Renal cortical epithelial cell (primary cell): ENCODE data around the gene ARHGDIG. TPM values are rescaled to one million over a fixed set of nuclear protein-coding genes. Genes with fewer than 3 reads are reported as not detected.
A peak's percentile ranks its signal among the peaks of the same experiment; 100 is the strongest.
"Not testable (repeated sequence)": the region's sequence is repeated elsewhere in the genome, so short reads cannot be mapped to it uniquely, and the experiment has no call there.

Experiments
- DNase-seq: peaks from one replicate; pipeline ENCODE4 v3.0.0-alpha.2; 2011; ENCODE audit warnings: low read depth
- total RNA-seq: library from RNA; depleted of rRNA; stranded (reverse); fragments of >200 nt; gene quantifications from 2 replicates; pipeline ENCODE4 v1.2.3, GENCODE V29; 2014

Gene ARHGDIG
- total RNA-seq, result not detected in 2 replicates

DNA sequence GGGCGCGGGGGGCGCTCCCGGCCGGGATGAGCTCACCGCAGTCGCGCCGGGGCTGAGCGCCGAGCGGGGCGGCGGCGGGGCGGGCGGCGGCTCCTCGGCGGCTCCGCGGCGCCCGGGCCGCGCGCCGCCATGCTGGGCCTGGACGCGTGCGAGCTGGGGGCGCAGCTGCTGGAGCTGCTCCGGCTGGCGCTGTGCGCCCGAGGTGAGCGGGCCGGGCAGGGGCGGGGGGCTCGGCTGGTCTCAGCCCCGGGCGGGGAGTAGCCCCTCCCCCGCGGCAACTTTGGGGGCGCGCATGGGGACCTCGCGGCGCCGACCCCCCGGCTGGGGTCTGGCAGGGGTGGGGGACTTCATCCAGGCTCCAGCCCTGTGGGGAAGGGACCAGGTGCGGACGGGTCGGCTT is at the start of gene ARHGDIG:
ARHGDIG (plus strand) TSS at position 40 of the 400 bp plus-strand sequence; CDS start at position 130, 90 bp downstream.
- DNase-seq, result no peak

DNA sequence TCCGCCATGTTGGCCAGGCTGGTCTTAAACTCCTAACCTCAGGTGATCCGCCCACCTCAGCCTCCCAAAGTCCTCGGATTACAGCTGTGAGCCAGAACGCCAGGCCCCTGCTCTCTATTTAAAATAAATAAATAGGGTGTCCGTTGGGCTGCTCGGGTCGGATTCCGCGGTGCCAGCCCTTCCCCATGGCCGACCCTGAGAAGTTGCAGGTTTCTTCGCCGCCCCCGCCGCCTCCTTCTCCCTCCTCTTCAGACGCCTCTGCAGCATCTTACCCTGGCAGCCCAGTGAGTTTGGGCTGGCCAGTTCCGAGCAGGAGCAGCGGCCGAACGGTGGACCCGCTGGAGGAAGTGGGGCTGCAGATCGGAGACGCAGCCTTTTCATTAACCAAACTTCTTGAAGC is 49.4 kb upstream of the ARHGDIG start:
- no peak for DNase-seq

DNA sequence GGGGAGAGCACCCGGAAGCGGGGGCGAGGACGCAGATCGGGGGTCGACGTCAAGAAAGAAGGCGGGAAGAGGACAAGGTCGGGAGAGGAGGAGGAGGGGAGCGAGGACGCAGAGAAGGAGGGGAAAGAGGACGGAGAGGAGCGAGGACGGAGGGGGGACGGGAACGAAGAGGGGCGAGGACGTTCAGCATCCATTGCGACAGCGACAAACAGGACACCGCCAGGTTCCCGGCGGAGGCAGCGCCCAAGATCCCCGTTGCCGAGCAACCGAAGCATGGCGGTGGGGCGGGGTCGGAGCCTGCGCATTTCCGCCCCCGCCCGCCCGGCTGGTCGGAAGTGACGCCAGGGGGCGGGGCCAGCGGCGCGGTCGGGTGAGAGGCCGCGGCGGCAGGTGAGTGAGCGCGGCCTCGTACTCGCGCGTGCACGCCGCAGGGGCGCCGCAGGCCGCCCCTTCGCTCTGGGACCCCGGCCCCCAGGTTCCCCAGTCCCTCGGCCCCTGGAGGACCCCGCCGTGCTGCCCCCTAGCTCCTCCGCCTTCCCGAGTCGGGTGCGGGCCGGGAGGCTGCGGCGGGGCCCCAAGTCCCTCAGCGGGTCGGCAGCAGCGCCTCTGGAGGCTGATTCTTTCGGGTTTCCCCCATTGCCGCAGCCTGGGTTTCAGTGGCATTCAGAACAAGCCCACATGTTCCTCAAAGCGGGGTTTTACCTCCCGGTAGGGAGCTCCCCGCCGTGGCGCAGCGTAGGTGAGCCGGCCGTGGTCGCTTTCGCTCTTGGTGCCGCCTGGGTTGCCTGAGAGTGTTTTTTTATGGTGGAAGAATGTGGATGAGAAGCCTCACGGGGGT is 45.7 kb upstream of the ARHGDIG start, which contains the start of gene FAM234A:
FAM234A (plus strand) TSS at position 354 of the 838 bp plus-strand sequence. CDS start 19,593 bp downstream, outside the sequence.
- DNase-seq, result peak; percentile 68

DNA sequence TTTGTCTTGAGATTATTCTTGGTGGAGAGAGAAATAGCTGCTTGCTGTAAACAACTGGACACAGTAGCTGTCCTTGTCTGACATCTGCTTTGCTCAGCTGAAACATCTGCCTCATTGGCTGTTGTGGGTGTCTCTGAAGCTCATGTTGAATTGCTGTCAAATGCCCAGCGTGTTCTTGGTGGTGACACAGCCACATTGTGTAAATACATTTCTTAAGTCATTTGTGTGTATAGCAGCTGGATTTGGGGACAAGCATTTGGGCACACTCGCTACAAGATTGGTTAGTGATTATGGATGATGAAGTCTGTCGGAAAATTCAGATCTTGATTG is 40.5 kb upstream of the ARHGDIG start:
- DNase-seq, result no peak

DNA sequence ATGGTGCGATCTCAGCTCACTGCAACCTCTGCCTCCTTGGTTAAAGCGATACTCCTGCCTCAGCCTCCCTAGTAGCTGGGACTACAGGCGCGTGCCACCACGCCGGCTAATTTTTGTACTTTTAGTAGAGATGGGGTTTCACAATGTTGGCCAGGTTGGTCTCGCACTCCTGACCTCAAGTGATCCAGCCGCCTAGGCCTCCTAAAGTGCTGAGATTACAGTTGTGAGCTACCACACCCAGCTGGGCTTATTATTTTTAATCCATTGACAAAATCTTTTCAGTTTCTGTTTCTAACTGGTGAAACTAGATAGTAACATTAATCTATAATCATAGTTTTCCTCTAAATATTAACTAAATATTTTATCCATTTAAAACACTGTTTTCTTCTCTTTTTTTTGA is 39.8 kb upstream of the ARHGDIG start:
- DNase-seq, result no peak

DNA sequence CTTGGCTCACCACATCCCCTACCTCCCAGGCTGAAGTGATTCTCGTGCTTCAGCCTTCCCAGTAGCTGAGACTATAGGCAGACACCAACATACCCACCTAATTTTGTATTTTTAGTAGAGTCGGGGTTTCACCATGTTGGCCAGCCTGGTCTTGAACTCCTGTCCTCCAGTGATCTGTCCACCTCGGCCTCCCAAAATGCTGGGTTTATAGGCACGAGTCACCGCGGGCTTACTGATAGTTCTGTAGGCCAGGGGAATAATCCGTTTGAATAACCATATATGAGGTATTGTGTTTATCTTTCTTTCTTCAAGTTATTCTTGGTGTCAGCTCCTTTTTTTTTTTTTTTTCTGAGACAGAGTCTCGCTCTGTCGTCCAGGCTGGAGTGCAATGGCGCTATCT is 38.1 kb upstream of the ARHGDIG start:
- no peak for DNase-seq

DNA sequence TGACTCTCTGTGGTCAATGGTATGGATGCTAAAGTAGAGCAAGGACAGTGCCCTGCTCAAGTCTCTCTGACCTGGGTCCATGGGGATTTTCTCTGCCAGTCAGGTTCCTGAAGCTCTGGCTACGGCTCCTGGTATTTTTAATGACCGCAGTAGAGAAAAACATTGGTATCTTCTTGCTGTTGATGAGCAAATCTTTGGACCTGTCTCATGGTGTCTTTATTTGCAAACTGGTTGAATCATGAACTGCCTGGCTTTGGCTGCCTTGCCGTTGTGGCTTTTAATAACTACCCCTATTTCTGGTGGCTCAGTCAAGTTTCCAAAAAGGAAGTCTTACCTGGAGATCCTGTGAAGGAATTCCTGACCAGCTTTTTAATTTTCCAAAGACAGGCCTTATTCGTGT is 37.0 kb upstream of the ARHGDIG start:
- DNase-seq, result no peak

DNA sequence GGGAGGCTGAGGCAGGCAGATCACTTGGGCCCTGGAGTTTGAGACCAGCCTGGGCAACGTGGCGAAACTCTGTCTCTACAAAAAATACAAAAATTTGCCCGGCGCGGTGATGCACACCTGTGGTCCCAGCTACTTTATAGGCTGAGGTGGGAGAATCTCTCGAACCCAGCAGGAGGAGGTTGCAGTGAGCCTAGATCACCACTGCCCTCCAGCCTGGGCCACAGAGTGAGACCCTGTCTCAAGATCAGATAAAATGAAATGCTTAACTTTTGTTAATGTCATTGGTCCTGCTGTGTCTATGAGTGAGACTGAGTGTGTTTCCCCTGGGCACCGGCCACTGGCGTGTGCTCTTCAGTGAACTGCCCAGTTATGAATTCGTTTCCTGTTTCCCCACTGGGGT is 35.3 kb upstream of the ARHGDIG start:
- no peak for DNase-seq

DNA sequence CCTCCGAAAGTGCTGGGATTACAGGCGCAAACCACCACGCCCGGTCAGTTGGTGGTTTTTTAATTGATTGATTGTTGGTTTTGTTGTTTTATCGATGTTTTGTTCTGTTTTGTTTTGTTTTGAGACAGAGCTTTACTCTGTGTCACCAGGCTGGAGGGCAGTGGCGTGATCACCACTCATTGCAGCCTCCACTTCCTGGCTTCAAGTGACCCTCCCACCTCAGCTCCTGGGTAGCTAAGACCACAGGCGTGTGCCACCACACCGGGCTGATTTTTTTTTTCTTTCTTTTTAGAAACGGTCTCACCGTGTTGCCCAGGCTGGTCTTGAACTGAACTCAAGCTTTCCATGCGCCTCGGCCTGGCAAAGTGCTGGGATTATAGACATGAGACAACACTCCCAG is 33.4 kb upstream of the ARHGDIG start:
- no peak for DNase-seq

DNA sequence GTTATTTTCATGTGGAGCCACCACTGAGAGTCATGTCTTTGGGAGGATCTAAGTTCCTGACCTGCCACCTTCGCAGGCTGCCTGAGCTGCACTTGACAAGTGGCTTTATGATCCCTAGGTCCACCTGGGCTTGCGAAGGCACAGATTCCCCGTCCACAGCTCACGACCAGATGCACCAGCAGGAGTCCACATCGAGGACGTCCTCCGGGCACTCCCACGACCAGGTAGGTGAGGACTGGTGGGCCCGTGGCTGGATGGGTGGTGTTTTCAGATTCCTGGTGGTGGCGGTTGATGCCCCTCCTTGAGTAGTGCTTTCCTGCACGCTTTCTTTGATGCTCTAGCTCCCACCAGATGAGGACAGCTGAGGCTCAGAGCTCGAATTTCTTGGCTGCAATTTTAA is 31.0 kb upstream of the ARHGDIG start:
- no peak for DNase-seq

DNA sequence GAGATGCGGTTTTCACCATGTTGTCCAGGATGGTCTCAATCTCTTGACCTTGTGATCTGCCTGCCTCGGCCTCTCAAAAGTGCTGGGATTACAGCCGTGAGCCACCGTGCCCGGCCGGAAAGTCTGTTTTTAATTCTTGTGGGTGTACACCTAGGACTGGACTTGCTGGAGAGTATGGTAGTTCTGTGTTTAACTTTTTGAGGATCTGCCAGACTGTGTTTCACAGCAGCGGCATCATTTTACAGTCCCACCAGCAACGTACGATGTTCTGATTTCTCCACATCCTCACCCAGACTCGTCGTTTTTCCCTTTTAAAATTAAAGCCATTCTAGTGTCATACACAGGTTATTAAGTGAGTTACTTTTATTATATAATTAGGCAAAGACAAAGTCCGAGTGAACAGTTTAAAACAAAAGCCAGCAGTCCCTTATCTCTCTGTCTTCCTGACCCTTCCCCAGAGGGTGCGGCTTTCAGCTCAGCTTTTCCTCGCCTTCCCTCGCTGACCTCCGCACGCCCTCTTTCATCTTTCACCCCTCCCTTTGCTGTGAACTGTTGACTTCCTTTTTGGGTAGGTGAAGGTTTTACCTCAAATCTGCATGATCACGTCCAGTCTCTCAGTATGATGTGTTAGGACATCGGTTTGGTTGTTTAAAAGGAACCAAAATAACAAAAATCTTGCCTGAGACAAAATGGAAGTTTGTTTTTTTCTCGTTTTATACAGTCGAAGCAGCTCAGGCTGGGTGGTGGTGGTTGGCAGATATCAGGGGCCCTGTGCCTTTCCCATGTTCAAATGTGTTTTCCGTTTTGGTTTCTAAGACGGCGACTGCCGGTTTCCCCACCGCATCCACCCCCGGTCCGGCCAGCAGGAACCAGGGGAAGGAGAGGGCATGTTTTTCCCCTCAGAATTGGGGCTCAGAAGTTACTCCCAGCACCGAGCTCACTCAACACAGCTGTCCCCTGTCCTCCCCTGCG is 27.7 kb upstream of the ARHGDIG start:
- DNase-seq, result no peak

DNA sequence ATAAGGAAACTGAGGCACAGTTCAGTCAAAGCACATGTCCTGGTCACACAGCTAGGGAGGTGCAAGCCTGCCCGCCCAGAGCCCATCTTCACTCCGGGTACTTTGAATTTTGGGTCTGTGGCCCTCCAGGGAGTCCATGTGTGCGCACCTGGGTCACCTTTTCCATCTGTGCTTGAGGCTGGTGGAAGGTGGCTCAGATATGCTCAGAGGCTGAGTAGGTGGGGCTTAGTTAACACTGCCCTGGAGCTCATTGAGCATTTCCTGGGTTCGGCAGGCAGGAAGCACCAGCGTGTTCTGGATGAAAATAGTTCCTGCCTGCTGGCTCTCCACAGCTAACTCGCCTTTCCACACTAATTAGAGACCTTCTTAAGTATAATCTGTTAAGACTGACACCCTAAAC is 26.6 kb upstream of the ARHGDIG start:
- no peak for DNase-seq

DNA sequence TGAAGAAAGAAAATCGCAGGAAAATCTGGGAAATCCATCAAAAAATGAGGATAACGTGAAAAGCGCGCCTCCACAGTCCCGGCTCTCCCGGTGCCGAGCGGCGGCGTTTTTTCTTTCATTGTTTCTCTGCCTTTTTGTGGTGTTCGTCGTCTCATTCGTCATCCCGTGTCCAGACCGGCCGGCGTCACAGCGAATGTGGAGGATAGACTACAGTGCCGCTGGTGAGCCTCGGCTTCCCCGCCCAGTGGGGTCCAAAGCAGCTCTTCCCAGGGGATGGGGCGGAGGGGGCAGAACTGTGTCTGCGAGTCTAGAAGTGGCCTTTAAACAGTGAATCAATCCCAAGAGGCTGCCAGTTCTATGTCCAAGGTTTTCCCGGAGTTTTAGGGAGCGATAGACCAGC is 25.9 kb upstream of the ARHGDIG start:
- DNase-seq, result no peak

DNA sequence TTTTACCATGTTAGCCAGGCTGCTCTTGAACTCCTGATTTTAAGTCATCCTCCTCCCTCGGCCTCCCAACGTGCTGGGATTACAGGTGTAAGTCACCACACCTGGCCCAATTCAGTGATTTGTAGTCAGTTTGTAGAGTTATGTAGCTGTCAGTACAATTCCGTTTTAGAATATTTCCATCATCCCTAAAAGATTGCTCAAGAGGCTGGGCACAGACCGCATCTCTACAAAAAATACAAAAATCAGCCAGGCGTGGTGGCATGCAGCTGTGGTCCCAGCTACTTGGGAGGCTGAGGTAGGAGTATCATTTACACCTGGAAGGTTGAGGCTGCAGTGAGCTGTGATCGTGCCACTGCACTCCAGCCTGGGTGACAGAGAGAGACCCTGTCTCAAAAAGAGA is 25.2 kb upstream of the ARHGDIG start:
- no peak for DNase-seq

DNA sequence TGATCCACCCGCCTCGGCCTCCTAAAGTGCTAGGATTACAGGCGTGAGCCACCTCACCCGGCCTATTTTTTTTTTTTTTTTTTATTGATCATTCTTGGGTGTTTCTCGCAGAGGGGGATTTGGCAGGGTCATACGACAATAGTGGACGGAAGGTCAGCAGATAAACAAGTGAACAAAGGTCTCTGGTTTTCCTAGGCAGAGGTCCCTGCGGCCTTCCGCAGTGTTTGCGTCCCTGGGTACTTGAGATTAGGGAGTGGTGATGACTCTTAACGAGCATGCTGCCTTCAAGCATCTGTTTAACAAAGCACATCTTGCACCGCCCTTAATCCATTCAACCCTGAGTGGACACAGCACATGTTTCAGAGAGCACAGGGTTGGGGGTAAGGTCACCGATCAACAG is 22.3 kb upstream of the ARHGDIG start:
- not testable (repeated sequence) for DNase-seq

DNA sequence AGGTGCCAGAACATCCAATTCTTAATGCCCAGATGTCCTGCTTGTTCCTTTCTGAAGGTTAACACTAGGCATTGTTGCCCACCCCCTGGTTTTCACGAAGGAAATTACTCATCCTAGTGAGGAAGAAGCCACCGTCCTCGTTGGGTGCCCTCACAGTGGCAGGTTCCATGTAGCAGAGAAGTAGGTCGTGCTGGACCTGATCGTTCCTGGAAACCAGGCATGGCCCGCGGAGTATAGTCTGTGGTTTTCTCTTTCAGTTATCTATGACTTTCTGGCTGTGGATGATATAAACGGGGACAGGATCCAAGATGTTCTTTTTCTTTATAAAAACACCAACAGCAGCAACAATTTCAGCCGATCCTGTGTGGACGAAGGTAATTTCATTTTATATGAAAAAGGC is 21.2 kb upstream of the ARHGDIG start:
- no peak for DNase-seq

DNA sequence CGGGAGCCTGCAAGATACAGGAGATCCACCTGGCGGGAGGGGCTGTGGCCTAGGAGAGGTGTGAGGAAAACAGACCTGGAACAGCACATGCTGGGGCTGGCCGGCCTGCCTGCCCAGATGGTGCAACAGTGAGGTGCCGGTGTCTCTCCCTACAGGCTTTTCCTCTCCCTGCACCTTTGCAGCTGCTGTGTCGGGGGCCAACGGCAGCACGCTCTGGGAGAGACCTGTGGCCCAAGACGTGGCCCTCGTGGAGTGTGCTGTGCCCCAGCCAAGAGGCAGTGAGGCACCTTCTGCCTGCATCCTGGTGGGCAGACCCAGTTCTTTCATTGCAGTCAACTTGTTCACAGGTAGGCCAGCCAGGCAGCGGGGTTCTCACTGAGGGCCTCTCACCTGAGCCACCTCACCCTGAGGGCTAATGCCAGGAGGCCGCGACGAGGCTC is 20.6 kb upstream of the ARHGDIG start:
- DNase-seq, result no peak

DNA sequence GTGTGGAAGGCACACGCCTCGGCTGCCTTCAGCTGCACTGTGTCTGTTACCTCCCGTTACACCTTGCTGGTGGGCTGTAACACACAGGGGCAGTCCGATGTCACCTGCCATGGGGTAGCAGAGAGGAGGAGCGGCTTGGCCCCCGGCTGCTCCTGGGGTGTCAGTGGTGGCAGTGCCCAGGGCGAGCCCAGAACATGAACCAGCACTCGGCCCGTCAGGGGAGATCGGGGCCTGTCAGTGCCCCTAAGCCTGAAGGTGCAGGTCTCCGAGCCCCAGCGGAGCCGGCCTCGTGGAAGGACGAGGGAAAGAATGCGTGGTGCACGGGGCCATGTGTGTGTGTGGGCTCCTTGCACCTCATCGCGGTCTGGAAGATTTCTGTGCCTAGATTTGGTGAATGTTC is 20.1 kb upstream of the ARHGDIG start:
- DNase-seq, result no peak

DNA sequence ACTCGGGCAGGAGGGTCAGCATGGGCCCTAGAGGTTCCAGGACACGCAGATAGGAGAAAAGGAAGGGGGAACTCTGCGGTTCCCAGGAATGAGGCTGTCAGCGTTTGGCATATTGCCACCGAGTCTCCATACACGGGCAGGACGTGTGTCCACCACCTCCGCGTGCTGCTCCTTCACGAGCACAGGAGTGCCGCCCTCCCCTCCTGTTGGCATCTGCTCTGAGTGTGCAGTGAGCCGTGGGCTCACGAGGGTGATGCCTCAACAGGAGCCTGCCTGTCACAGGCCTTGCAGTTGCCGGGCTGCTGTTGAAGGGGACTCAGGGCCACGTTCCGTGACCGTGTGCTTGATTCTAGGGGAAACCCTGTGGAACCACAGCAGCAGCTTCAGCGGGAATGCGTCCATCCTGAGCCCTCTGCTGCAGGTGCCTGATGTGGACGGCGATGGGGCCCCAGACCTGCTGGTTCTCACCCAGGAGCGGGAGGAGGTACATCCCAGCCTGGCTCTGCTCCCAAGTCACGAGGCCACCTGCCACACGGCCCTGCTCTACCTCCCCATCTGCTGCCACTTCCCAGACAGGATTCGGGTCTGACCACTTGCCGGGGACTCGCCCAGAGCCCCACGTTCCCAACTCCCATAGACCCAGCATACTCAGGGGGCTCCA is 19.2 kb upstream of the ARHGDIG start:
- DNase-seq, result no peak

DNA sequence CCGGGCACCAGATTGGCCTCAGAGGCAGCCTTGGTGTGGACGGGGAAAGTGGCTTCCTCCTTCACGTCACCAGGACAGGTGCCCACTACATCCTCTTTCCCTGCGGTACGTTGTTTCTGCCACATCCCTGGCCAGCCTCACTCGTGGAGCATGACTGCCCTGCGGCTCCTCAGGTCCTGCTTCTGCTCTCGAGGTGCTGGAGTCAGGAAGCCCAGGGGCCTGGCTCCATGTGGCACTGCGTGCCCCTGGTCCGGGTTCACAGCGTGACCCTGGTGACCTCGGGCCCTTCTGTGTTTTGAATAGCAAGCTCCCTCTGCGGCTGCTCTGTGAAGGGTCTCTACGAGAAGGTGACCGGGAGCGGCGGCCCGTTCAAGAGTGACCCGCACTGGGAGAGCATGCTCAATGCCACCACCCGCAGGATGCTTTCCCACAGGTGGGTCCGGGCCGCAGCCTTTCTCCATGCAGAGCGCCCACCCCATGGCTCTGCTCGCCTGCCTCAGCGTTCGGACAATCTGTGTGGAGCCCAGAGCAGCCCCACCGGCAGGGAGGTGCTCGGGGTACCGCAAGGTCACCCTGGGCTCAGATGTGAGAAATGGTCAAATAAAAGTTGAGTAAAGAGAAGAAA is 18.2 kb upstream of the ARHGDIG start:
- DNase-seq, result no peak

DNA sequence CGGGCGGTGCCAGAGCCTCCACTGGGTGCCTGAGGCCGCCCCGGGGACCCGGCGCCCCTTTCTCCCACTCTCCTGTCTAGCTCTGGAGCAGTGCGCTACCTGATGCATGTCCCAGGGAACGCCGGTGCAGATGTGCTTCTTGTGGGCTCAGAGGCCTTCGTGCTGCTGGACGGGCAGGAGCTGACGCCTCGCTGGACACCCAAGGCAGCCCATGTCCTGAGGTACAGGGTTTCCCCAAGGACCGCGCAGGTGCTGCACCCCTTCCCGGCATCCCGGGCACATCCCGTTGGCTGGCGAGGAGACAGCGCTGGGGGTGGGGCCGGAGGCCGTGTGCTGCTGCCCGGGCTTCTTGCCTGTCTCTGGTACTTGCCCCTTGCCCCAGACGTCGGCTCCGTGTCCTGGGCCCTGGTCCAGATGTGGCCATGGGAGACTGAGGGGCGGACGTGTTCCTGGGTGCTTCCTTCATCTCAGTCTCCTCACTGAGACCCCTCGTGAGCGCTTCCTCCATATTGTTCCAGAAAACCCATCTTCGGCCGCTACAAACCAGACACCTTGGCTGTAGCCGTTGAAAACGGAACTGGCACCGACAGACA is 17.1 kb upstream of the ARHGDIG start:
- DNase-seq, result no peak
